ENCODE data around the gene MED4.
"Not testable (repeated sequence)": the region's sequence is repeated elsewhere in the genome, so short reads cannot be mapped to it uniquely, and the experiment has no call there.

The MED4 gene

GRCh38 chr13:48093588-48093987, 1.3 kb downstream of the MED4 start:
- DNase-seq: no peak

- no peak for DNase-seq
Measured at GRCh38 chr13:48086272-48086671, 8.6 kb downstream of the MED4 start.

- DNase-seq: no peak
Measured at GRCh38 chr13:48081739-48082138, 13.2 kb downstream of the MED4 start.

- no peak for DNase-seq
Measured at GRCh38 chr13:48078251-48078656, 16.6 kb downstream of the MED4 start.

- DNase-seq: no peak
Measured at GRCh38 chr13:48074006-48074405, 20.9 kb downstream of the MED4 start.

- no peak for DNase-seq
Measured at GRCh38 chr13:48072787-48073186, 22.1 kb downstream of the MED4 start.

GRCh38 chr13:48072304-48072703, 22.6 kb downstream of the MED4 start:
- no peak for DNase-seq

GRCh38 chr13:48070942-48071341, 24.0 kb downstream of the MED4 start:
- no peak for DNase-seq

- DNase-seq: no peak
Measured at GRCh38 chr13:48069573-48069972, 25.3 kb downstream of the MED4 start.

- DNase-seq: no peak
Measured at GRCh38 chr13:48068952-48069351, 26.0 kb downstream of the MED4 start.

GRCh38 chr13:48068036-48068435, 26.9 kb downstream of the MED4 start:
- DNase-seq: no peak

GRCh38 chr13:48066310-48066989, 28.5 kb downstream of the MED4 start:
- no peak for DNase-seq

- not testable (repeated sequence) for DNase-seq
Measured at GRCh38 chr13:48059951-48060350, 35.0 kb downstream of the MED4 start.

- not testable (repeated sequence) for DNase-seq
Measured at GRCh38 chr13:48058536-48058935, 36.4 kb downstream of the MED4 start.

GRCh38 chr13:48055712-48056111, 39.2 kb downstream of the MED4 start:
- no peak for DNase-seq

GRCh38 chr13:48054601-48055000, 40.3 kb downstream of the MED4 start:
- DNase-seq: no peak

GRCh38 chr13:48050550-48050949, 44.4 kb downstream of the MED4 start:
- DNase-seq: no peak

- DNase-seq: no peak
Measured at GRCh38 chr13:48043789-48044503, 51.0 kb downstream of the MED4 start.

GRCh38 chr13:48042894-48043293, 52.0 kb downstream of the MED4 start:
- DNase-seq: no peak

- DNase-seq: no peak
Measured at GRCh38 chr13:48040896-48041295, 54.0 kb downstream of the MED4 start.

GRCh38 chr13:48040049-48040448, 54.9 kb downstream of the MED4 start:
- DNase-seq: no peak

GRCh38 chr13:48038761-48039160, 56.1 kb downstream of the MED4 start:
- no peak for DNase-seq

- peak; percentile 93 for DNase-seq
Measured at GRCh38 chr13:48037346-48038173, 57.3 kb downstream of the MED4 start, which contains the start of gene NUDT15. Gene NUDT15, plus strand, starts transcription at chr13:48037726. Its CDS starts 21 bp downstream, at chr13:48037747.

GRCh38 chr13:48029859-48030258, 65.0 kb downstream of the MED4 start:
- no peak for DNase-seq

All from T-helper 9 cell (primary cell).